ENCODE results near the gene RNF144B. TPM values are rescaled to one million over a fixed set of nuclear protein-coding genes. Genes with fewer than 3 reads are reported as not detected.

Gene RNF144B
- total and polyA plus RNA-seq, 9 of the 15 experiments (the other 6 are each of a cell fraction or from before 2014, with no cell fraction given), result 0.01 TPM; not detected in 8

DNA sequence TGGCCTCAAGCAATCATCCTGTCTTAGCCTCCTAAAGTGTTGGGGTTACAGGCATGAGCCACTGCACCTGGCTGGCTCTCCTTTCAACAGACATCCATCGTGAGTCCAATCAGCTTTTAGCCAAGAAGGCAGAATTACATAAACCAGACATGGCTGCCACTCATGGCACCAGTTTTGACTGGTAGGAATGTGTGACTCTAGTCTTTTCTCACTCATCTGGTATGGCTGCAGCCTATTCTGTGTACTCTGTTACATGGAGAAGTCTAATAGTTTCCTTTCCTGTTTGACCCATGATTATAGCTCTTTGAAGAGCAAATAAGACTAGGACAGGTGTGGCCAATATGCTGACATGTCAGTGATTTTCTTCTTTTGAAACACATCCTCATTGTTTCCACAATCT, 27.0 kb upstream of the RNF144B start (continued):
- TF ChIP-seq NR2C1 (IDR thresholded peaks at IDR 0.05), result no peak
- TF ChIP-seq NR2C1 (tag; IDR thresholded peaks at IDR 0.05), result no peak
- TF ChIP-seq, protein P1, sequence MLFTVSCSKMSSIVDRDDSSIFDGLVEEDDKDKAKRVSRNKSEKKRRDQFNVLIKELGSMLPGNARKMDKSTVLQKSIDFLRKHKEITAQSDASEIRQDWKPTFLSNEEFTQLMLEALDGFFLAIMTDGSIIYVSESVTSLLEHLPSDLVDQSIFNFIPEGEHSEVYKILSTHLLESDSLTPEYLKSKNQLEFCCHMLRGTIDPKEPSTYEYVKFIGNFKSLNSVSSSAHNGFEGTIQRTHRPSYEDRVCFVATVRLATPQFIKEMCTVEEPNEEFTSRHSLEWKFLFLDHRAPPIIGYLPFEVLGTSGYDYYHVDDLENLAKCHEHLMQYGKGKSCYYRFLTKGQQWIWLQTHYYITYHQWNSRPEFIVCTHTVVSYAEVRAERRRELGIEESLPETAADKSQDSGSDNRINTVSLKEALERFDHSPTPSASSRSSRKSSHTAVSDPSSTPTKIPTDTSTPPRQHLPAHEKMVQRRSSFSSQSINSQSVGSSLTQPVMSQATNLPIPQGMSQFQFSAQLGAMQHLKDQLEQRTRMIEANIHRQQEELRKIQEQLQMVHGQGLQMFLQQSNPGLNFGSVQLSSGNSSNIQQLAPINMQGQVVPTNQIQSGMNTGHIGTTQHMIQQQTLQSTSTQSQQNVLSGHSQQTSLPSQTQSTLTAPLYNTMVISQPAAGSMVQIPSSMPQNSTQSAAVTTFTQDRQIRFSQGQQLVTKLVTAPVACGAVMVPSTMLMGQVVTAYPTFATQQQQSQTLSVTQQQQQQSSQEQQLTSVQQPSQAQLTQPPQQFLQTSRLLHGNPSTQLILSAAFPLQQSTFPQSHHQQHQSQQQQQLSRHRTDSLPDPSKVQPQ (CRISPR knock-in tag; IDR thresholded peaks at IDR 0.05; ENCODE audit: borderline replicate concordance), result no peak
- TF ChIP-seq ZNF778 (CRISPR knock-in tag; IDR thresholded peaks at IDR 0.05), result no peak
- TF ChIP-seq CEBPB (tag; IDR thresholded peaks at IDR 0.05), result no peak

DNA sequence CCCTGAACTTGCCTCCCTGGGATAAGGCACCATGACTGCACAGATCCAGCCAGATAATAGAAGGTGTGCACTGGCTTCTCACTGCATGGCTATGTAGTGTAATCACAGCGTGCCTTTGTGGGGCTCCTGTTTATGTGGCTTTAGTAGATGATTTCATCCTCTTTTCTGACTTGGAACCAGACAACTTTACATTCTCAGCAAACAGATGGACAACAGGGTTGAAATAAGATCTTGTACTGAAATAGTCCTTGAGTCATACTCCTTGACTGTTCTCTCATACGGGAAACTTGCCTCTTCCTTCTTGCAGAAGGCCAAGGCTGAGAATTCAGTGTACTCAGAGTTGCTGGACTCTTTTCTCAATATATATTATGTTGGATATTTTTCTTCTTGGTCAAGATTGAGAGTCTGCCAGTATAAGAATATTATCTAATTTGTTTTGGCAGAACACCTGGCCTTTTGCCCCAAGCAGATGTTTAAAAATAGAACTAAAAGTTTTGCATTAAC, 25.0 kb upstream of the RNF144B start:
- in situ Hi-C loops (cut with MboI) (no loop called here), intact Hi-C loops (cut with micrococcal nuclease) (no loop called here)
- ChIA-PET CTCF (ENCODE audit: low intra/inter-chr PET ratio) (no interaction called here), POLR2A (no interaction called here)
- Histone ChIP-seq H2AFZ (ENCODE audit: low read depth, low read length) (no peak overlapping the region), H3K9ac (ENCODE audit: insufficient read depth in 1 of 2, low read depth in 2 of 2, low read length in 2 of 2) (no peak overlapping the region), H3K4me1 (replicated peaks in 1 of 2; ENCODE audit: control insufficient read depth in 2 of 2, insufficient read depth in 2 of 2, low read length in 2 of 2) (no peaks in the 10 kb centered on the region), H3K9me1 (ENCODE audit: control insufficient read depth, insufficient read depth, low read length) (no peaks in the 10 kb centered on the region), H3K36me3 (ENCODE audit: control insufficient read depth, insufficient read depth, low read length) (no peaks in the 10 kb centered on the region), H3K4me2 (ENCODE audit: insufficient read depth, low read length) (no peak overlapping the region), H3K27ac (ENCODE audit: extremely low read depth, low read depth, low read length) (no peak overlapping the region), H4K20me1 (replicated peaks; ENCODE audit: control insufficient read depth, insufficient read depth, low read length) (no peaks in the 10 kb centered on the region), H3K27me3 (ENCODE audit: control insufficient read depth in 2 of 2, insufficient read depth in 2 of 2, low read length in 2 of 2) (peaks cover 0 to under 1% of the 10 kb centered on the region in 2 experiments; a peak in 2 of 5 replicates), H3K79me2 (ENCODE audit: control insufficient read depth, insufficient read depth, low read length) (no peaks in the 10 kb centered on the region), H3K4me3 (no peak overlapping the region), H3K9me3 (replicated peaks; ENCODE audit: control insufficient read depth, insufficient read depth, low read depth, low read length) (no peaks in the 10 kb centered on the region)
- no peak for DNase-seq (ENCODE audit: extremely low read depth in 1 of 4, low spot score in 3 of 4)
- no peak for FAIRE-seq
- no peak for ATAC-seq
- no TSS peak for BruUV-seq (replicated peaks)
- WGBS (ENCODE audit: insufficient coverage, low coverage, missing lambda C conversion rate), result 0% methylated on average over 2 of the region's 2 CpGs
- TF ChIP-seq, protein P2, sequence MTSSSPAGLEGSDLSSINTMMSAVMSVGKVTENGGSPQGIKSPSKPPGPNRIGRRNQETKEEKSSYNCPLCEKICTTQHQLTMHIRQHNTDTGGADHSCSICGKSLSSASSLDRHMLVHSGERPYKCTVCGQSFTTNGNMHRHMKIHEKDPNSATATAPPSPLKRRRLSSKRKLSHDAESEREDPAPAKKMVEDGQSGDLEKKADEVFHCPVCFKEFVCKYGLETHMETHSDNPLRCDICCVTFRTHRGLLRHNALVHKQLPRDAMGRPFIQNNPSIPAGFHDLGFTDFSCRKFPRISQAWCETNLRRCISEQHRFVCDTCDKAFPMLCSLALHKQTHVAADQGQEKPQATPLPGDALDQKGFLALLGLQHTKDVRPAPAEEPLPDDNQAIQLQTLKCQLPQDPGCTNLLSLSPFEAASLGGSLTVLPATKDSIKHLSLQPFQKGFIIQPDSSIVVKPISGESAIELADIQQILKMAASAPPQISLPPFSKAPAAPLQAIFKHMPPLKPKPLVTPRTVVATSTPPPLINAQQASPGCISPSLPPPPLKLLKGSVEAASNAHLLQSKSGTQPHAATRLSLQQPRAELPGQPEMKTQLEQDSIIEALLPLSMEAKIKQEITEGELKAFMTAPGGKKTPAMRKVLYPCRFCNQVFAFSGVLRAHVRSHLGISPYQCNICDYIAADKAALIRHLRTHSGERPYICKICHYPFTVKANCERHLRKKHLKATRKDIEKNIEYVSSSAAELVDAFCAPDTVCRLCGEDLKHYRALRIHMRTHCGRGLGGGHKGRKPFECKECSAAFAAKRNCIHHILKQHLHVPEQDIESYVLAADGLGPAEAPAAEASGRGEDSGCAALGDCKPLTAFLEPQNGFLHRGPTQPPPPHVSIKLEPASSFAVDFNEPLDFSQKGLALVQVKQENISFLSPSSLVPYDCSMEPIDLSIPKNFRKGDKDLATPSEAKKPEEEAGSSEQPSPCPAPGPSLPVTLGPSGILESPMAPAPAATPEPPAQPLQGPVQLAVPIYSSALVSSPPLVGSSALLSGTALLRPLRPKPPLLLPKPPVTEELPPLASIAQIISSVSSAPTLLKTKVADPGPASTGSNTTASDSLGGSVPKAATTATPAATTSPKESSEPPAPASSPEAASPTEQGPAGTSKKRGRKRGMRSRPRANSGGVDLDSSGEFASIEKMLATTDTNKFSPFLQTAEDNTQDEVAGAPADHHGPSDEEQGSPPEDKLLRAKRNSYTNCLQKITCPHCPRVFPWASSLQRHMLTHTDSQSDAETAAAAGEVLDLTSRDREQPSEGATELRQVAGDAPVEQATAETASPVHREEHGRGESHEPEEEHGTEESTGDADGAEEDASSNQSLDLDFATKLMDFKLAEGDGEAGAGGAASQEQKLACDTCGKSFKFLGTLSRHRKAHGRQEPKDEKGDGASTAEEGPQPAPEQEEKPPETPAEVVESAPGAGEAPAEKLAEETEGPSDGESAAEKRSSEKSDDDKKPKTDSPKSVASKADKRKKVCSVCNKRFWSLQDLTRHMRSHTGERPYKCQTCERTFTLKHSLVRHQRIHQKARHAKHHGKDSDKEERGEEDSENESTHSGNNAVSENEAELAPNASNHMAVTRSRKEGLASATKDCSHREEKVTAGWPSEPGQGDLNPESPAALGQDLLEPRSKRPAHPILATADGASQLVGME (CRISPR knock-in tag; IDR thresholded peaks at IDR 0.05), result no peak
- TF ChIP-seq ZKSCAN8 (CRISPR knock-in tag; IDR thresholded peaks at IDR 0.05) (no peak), NR2C2 (CRISPR knock-in tag; IDR thresholded peaks at IDR 0.05) (no peak), NR2C2 (tag; IDR thresholded peaks at IDR 0.05) (no peak), MEF2A (IDR thresholded peaks at IDR 0.05; ENCODE audit: control insufficient read depth, low read depth, low read length) (no peak), ZBTB1 (CRISPR knock-in tag; IDR thresholded peaks at IDR 0.05; ENCODE audit: borderline replicate concordance, low read depth) (no peak)
- TF ChIP-seq, protein P3, sequence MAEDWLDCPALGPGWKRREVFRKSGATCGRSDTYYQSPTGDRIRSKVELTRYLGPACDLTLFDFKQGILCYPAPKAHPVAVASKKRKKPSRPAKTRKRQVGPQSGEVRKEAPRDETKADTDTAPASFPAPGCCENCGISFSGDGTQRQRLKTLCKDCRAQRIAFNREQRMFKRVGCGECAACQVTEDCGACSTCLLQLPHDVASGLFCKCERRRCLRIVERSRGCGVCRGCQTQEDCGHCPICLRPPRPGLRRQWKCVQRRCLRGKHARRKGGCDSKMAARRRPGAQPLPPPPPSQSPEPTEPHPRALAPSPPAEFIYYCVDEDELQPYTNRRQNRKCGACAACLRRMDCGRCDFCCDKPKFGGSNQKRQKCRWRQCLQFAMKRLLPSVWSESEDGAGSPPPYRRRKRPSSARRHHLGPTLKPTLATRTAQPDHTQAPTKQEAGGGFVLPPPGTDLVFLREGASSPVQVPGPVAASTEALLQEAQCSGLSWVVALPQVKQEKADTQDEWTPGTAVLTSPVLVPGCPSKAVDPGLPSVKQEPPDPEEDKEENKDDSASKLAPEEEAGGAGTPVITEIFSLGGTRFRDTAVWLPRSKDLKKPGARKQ (CRISPR knock-in tag; IDR thresholded peaks at IDR 0.05), result no peak

Measured in K562 (cell line).